ENCODE results near the gene TMEM175. TPM values are rescaled to one million over a fixed set of nuclear protein-coding genes. Genes with fewer than 3 reads are reported as not detected.

TMEM175 gene
- total and polyA plus RNA-seq, 2 donors (not counting 1 experiment from before 2014, with no cell fraction given) = 44.4 to 432 TPM

DNA sequence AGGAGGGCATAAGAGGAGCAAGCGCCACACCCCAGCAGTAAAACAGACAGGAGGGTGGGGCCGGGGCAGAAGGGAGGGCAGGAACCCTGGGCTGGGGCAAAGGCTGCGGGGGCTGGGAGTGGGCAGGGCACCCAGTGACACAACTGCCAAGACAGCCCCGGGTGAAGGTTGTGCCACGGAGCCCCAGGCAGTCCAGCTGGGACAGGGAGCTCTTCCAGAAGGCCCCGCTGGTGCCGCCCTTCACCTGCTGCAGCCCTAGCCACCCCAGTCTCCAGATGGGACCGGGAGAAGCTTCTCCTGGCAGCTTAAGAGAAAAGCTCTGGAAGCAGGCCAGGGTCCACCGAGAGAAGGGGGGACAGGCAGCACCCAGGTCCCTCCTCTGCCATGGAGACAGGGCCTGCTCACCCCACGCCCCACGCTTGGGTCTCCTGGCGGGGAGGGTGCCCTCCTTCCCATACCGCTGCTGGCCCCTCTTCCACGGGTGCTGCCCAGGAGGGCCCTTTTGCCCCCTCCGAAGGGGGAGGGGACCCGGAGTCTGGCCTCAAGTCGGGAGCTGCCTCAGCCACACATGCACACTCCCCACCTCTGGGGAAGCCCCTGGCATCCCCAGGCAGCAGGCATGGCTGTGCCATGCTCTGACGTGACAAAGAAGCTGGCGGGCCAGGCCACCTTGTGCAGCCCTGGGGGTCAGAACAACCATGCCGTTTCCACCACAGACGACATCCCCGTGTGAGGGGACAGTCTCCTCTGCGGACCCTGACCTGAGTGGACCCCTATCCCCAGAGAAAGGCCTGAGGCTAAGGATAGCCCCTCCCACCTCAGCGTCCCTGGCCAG, 39.6 kb downstream of the TMEM175 start:
- peak overlapping the region; percentile 82 for H3K9ac ChIP-seq (ENCODE audit: low read length)

More for the DNA sequence above, 39.6 kb downstream of the TMEM175 start:
- Mint-ChIP-seq H3K4me1 (peaks cover 9% of the 10 kb centered on the region), H3K4me3 (peak overlapping the region; percentile 61), H3K9me3 (ENCODE audit: insufficient read depth) (no peaks in the 10 kb centered on the region), H3K27me3 (no peaks in the 10 kb centered on the region), H3K27ac (no peak overlapping the region)
- ChIA-PET CTCF (interaction anchor here (1.5 kb wide), 2 partner anchors 15 to 229 kb away, joined by 4 to 5 read pairs; partner anchors contain the start of gene IDUA), POLR2A (interaction anchor here (0.7 kb wide), 1 partner anchor 35 kb away, joined by 3 read pairs; no protein-coding TSS in a partner anchor)
- ATAC-seq (ENCODE audit: low read depth) (no peak), DNase-seq (peak; percentile 14)
- Histone ChIP-seq H3K4me2 (replicated peaks; ENCODE audit: low read depth, low read length, poor library complexity, severe bottlenecking) (peak overlapping the region; percentile 99), H3K27me3 (replicated peaks in 1 of 4; ENCODE audit: control extremely low read depth in 1 of 4, control insufficient read depth in 3 of 4, insufficient read depth in 4 of 4, low read length in 3 of 4) (peaks cover 0 to 6% (median under 1%) of the 10 kb centered on the region in 4 experiments), H3K9me3 (ENCODE audit: control extremely low read depth in 1 of 3, control insufficient read depth in 2 of 3, insufficient read depth in 1 of 3, low read length in 2 of 3) (peaks cover 0 to 15% (median 0%) of the 10 kb centered on the region in 3 donors), H2AFZ (ENCODE audit: insufficient read depth, low read depth, low read length, poor library complexity, severe bottlenecking) (no peak overlapping the region), H3K4me1 (ENCODE audit: control insufficient read depth in 2 of 2, insufficient read depth in 2 of 2, low read length in 2 of 2) (peaks cover 14 to 29% of the 10 kb centered on the region in 2 donors), H3K36me3 (replicated peaks in 1 of 2; ENCODE audit: control extremely low read depth in 1 of 2, control insufficient read depth in 1 of 2, extremely low read depth in 1 of 2, insufficient read depth in 2 of 2, low read length in 1 of 2) (no peaks in the 10 kb centered on the region), H3K79me2 (ENCODE audit: control insufficient read depth, insufficient read depth, low read length) (peaks cover 24% of the 10 kb centered on the region), H4K20me1 (ENCODE audit: control insufficient read depth, insufficient read depth, low read length, poor library complexity, severe bottlenecking) (peaks cover 63% of the 10 kb centered on the region), H3K4me3 (ENCODE audit: control extremely low read depth in 1 of 5, extremely low read depth in 1 of 5, insufficient read depth in 1 of 5, low read depth in 2 of 5, low read length in 4 of 5) (peak overlapping the region in 4 of 5 experiments; percentile 51 to 76 (median 68)), H3K27ac (ENCODE audit: low read length in 2 of 2) (no peak overlapping the region)
- intact Hi-C loops (cut with micrococcal nuclease) = no loop called here
- TF ChIP-seq, protein P1, sequence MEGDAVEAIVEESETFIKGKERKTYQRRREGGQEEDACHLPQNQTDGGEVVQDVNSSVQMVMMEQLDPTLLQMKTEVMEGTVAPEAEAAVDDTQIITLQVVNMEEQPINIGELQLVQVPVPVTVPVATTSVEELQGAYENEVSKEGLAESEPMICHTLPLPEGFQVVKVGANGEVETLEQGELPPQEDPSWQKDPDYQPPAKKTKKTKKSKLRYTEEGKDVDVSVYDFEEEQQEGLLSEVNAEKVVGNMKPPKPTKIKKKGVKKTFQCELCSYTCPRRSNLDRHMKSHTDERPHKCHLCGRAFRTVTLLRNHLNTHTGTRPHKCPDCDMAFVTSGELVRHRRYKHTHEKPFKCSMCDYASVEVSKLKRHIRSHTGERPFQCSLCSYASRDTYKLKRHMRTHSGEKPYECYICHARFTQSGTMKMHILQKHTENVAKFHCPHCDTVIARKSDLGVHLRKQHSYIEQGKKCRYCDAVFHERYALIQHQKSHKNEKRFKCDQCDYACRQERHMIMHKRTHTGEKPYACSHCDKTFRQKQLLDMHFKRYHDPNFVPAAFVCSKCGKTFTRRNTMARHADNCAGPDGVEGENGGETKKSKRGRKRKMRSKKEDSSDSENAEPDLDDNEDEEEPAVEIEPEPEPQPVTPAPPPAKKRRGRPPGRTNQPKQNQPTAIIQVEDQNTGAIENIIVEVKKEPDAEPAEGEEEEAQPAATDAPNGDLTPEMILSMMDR (IDR thresholded peaks at IDR 0.05) = no peak
- no peak for TF ChIP-seq EZH2 (IDR thresholded peaks at IDR 0.05; ENCODE audit: borderline replicate concordance, insufficient read depth, low read depth, low read length, poor library complexity, severe bottlenecking)
- 82% methylated on average over 24 of the region's 24 CpGs for WGBS (ENCODE audit: insufficient coverage)
